Astrocyte (in vitro differentiated cells and primary cell): ENCODE results near the gene CTSE. TPM values are rescaled to one million over a fixed set of nuclear protein-coding genes. Genes with fewer than 3 reads are reported as not detected.

ENCODE experiments used
- DNase-seq: peaks from one replicate; pipeline ENCODE4 v3.0.0-alpha.2; 2010; ENCODE audit warnings: low read depth
- FAIRE-seq: peaks from 2 replicates; lab custom pipeline; 2011; peaks lifted over from hg19 to GRCh38; lab: Jason Lieb, UNC
- H2AFZ ChIP-seq: 2 replicates; pipeline ENCODE4 v1.6.0; 2012; ENCODE audit warnings: low read depth, low read length, inconsistent platforms
- H3K27ac ChIP-seq: 2 replicates; pipeline ENCODE4 v1.5.1; 2011; ENCODE audit warnings: low read depth, low read length, inconsistent platforms
- H3K27me3 ChIP-seq: 2 replicates; pipeline ENCODE4 v1.6.0; 2011; ENCODE audit warnings: low read length, inconsistent platforms; ENCODE audit not compliant: insufficient read depth
- H3K36me3 ChIP-seq: 2 replicates; pipeline ENCODE4 v1.5.1; 2011; ENCODE audit warnings: low read length, inconsistent platforms; ENCODE audit not compliant: insufficient read depth
- H3K4me1 ChIP-seq: 2 replicates; pipeline ENCODE4 v1.5.1; 2011; ENCODE audit warnings: low read length, inconsistent platforms; ENCODE audit not compliant: insufficient read depth
- H3K4me2 ChIP-seq: 2 replicates; pipeline ENCODE4 v1.6.0; 2012; ENCODE audit warnings: low read length, inconsistent platforms
- H3K4me3 ChIP-seq: 2 replicates; pipeline ENCODE4 v1.5.1; 2011; ENCODE audit warnings: low read depth, mild to moderate bottlenecking, low read length, inconsistent platforms; ENCODE audit not compliant: insufficient read depth
- H3K79me2 ChIP-seq: 2 replicates; pipeline ENCODE4 v1.6.0; 2012; ENCODE audit warnings: mild to moderate bottlenecking, low read length, inconsistent platforms; ENCODE audit not compliant: insufficient read depth
- H3K9ac ChIP-seq: 2 replicates; pipeline ENCODE4 v1.6.0; 2012; ENCODE audit warnings: mild to moderate bottlenecking, low read length, inconsistent platforms
- H3K9me3 ChIP-seq: 2 replicates; pipeline ENCODE4 v1.5.1; 2012; ENCODE audit warnings: low read depth, mild to moderate bottlenecking, low read length, inconsistent platforms; ENCODE audit not compliant: insufficient read depth
- H4K20me1 ChIP-seq: 2 replicates; pipeline ENCODE4 v1.6.0; 2012; ENCODE audit warnings: low read length, inconsistent platforms; ENCODE audit not compliant: insufficient read depth
- H3K27ac Mint-ChIP-seq: one replicate; pipeline ENCODE4 v1.8.0; 2021; ENCODE audit warnings: mild to moderate bottlenecking, mixed read lengths; ENCODE audit not compliant: unreplicated experiment
- H3K27me3 Mint-ChIP-seq: one replicate; pipeline ENCODE4 v1.8.0; 2021; ENCODE audit warnings: low read depth, mixed read lengths; ENCODE audit not compliant: unreplicated experiment
- H3K36me3 Mint-ChIP-seq: one replicate; pipeline ENCODE4 v1.8.0; 2021; ENCODE audit warnings: low read depth, mixed read lengths; ENCODE audit not compliant: unreplicated experiment
- H3K4me1 Mint-ChIP-seq: one replicate; pipeline ENCODE4 v1.8.0; 2021; ENCODE audit warnings: low read depth, mixed read lengths; ENCODE audit not compliant: unreplicated experiment
- H3K4me3 Mint-ChIP-seq: one replicate; pipeline ENCODE4 v1.8.0; 2021; ENCODE audit warnings: mild to moderate bottlenecking, moderate library complexity, mixed read lengths; ENCODE audit not compliant: unreplicated experiment
- H3K9me3 Mint-ChIP-seq: one replicate; pipeline ENCODE4 v1.8.0; 2021; ENCODE audit warnings: mild to moderate bottlenecking, mixed read lengths; ENCODE audit not compliant: unreplicated experiment
- CTCF ChIP-seq: IDR thresholded peaks from 2 replicates; pipeline ENCODE4 v1.5.1; 2011; ENCODE audit warnings: low read depth, mild to moderate bottlenecking, inconsistent platforms, low read length, moderate library complexity; ENCODE audit not compliant: insufficient read depth
- EZH2 ChIP-seq: IDR thresholded peaks from 2 replicates; pipeline ENCODE4 v1.6.1; 2012; ENCODE audit warnings: mild to moderate bottlenecking, low read length, inconsistent platforms; ENCODE audit not compliant: insufficient read depth
- total RNA-seq: library from RNA; stranded (reverse); gene quantifications from 2 replicates; pipeline ENCODE4 v1.2.1, GENCODE V29; 2021

CTSE gene
- total RNA-seq, 1 donor from 2014 or later = not detected

- Mint-ChIP-seq H3K36me3 (peaks cover 19% of the 10 kb centered on the region), H3K4me3 (no peak overlapping the region), H3K4me1 (peaks cover 22% of the 10 kb centered on the region), H3K27me3 (peaks cover 8% of the 10 kb centered on the region), H3K27ac (no peak overlapping the region), H3K9me3 (no peaks in the 10 kb centered on the region)
- no peak overlapping the region for H3K9ac ChIP-seq
- no peaks in the 10 kb centered on the region for H3K4me1 ChIP-seq
- H3K79me2 ChIP-seq = no peaks in the 10 kb centered on the region
- no peak overlapping the region for H3K4me3 ChIP-seq
- no peaks in the 10 kb centered on the region for H3K9me3 ChIP-seq
- no peak for TF ChIP-seq CTCF
- TF ChIP-seq EZH2 = no peak
- no peak overlapping the region for H3K4me2 ChIP-seq
- H3K36me3 ChIP-seq = no peaks in the 10 kb centered on the region
- FAIRE-seq (no peak), DNase-seq (no peak)
- peaks cover 5% of the 10 kb centered on the region for H4K20me1 ChIP-seq
- no peak overlapping the region for H2AFZ ChIP-seq
- no peaks in the 10 kb centered on the region for H3K27me3 ChIP-seq
- H3K27ac ChIP-seq = no peak overlapping the region
Observed at GRCh38 chr1:205986861-205987260, 36.8 kb downstream of the CTSE start.

- FAIRE-seq = no peak
- DNase-seq = no peak
- no peak overlapping the region for H2AFZ ChIP-seq
- no peak overlapping the region for H3K4me3 Mint-ChIP-seq
- no peaks in the 10 kb centered on the region for H3K79me2 ChIP-seq
- no peak overlapping the region for H3K27ac Mint-ChIP-seq
- H3K27me3 ChIP-seq = no peaks in the 10 kb centered on the region
- H3K4me1 ChIP-seq = no peaks in the 10 kb centered on the region
- no peaks in the 10 kb centered on the region for H3K9me3 Mint-ChIP-seq
- H4K20me1 ChIP-seq = peaks cover 5% of the 10 kb centered on the region
- no peaks in the 10 kb centered on the region for H3K36me3 ChIP-seq
- H3K9me3 ChIP-seq = no peaks in the 10 kb centered on the region
- TF ChIP-seq EZH2 = no peak
- no peak for TF ChIP-seq CTCF
- peaks cover 20% of the 10 kb centered on the region for H3K36me3 Mint-ChIP-seq
- peaks cover 8% of the 10 kb centered on the region for H3K27me3 Mint-ChIP-seq
- H3K4me3 ChIP-seq = no peak overlapping the region
- H3K4me2 ChIP-seq = no peak overlapping the region
- no peak overlapping the region for H3K27ac ChIP-seq
- no peak overlapping the region for H3K9ac ChIP-seq
- H3K4me1 Mint-ChIP-seq = peaks cover 16% of the 10 kb centered on the region
Observed at GRCh38 chr1:205986292-205986691, 37.4 kb downstream of the CTSE start.

GRCh38 chr1:205985330-205986005, 38.2 kb downstream of the CTSE start:
- H2AFZ ChIP-seq = no peak overlapping the region
- no peak overlapping the region for H3K27ac Mint-ChIP-seq
- H3K9ac ChIP-seq = no peak overlapping the region
- no peak for TF ChIP-seq CTCF
- TF ChIP-seq EZH2 = no peak
- no peak overlapping the region for H3K4me3 Mint-ChIP-seq
- DNase-seq (peak; percentile 39), FAIRE-seq (no peak)
- H3K4me3 ChIP-seq = no peak overlapping the region
- peaks cover 8% of the 10 kb centered on the region for H3K27me3 Mint-ChIP-seq
- no peaks in the 10 kb centered on the region for H3K36me3 ChIP-seq
- no peak overlapping the region for H3K27ac ChIP-seq
- H3K4me1 Mint-ChIP-seq = peaks cover 12% of the 10 kb centered on the region
- H3K27me3 ChIP-seq = no peaks in the 10 kb centered on the region
- H3K9me3 Mint-ChIP-seq = no peaks in the 10 kb centered on the region
- H3K4me1 ChIP-seq = no peaks in the 10 kb centered on the region
- peaks cover 20% of the 10 kb centered on the region for H3K36me3 Mint-ChIP-seq
- H4K20me1 ChIP-seq = peaks cover 5% of the 10 kb centered on the region
- no peaks in the 10 kb centered on the region for H3K9me3 ChIP-seq
- no peaks in the 10 kb centered on the region for H3K79me2 ChIP-seq
- no peak overlapping the region for H3K4me2 ChIP-seq
